ENCODE data around the gene UQCRC1. TPM values are rescaled to one million over a fixed set of nuclear protein-coding genes. Genes with fewer than 3 reads are reported as not detected.

The UQCRC1 gene
- total RNA-seq, 4 donors from 2014 or later = 223 to 439 (median 295) TPM

GRCh38 chr3:48572517-48572916 lies 36.9 kb downstream of the UQCRC1 start:
- no peaks in the 10 kb centered on the region for H3K9me3 ChIP-seq
- no peak for TF ChIP-seq CTCF (IDR thresholded peaks at IDR 0.05)
- no peak for TF ChIP-seq POLR2A (IDR thresholded peaks at IDR 0.05)
- no peak overlapping the region for H3K27ac ChIP-seq
- no peak overlapping the region for H3K4me3 ChIP-seq (replicated peaks in 1 of 3)
- H3K36me3 ChIP-seq = no peaks in the 10 kb centered on the region
- WGBS, 2 donors = 91 to 93% methylated on average over 5 to 7 of the region's 7 CpGs
- DNase-seq = no peak
- intact Hi-C loops (cut with DNase I) = no loop called here
- H3K4me1 ChIP-seq = no peaks in the 10 kb centered on the region
- no peaks in the 10 kb centered on the region for H3K27me3 ChIP-seq

- Histone ChIP-seq H3K27me3 (no peaks in the 10 kb centered on the region), H3K4me1 (no peaks in the 10 kb centered on the region), H3K9me3 (no peaks in the 10 kb centered on the region), H3K27ac (no peak overlapping the region), H3K4me3 (replicated peaks in 1 of 3) (no peak overlapping the region), H3K36me3 (no peaks in the 10 kb centered on the region)
- DNase-seq = no peak
- TF ChIP-seq POLR2A (IDR thresholded peaks at IDR 0.05) (no peak), CTCF (IDR thresholded peaks at IDR 0.05) (no peak)
- WGBS, 2 donors = 76 to 85% methylated on average over 3 to 9 of the region's 12 CpGs
- intact Hi-C loops (cut with DNase I) = no loop called here
Measured at GRCh38 chr3:48571938-48572337, 37.5 kb downstream of the UQCRC1 start.

- H3K9me3 ChIP-seq = no peaks in the 10 kb centered on the region
- H3K4me1 ChIP-seq = no peaks in the 10 kb centered on the region
- intact Hi-C loops (cut with DNase I) = no loop called here
- TF ChIP-seq CTCF (IDR thresholded peaks at IDR 0.05) (no peak), POLR2A (IDR thresholded peaks at IDR 0.05) (no peak)
- H3K27ac ChIP-seq = no peak overlapping the region
- H3K27me3 ChIP-seq = no peaks in the 10 kb centered on the region
- H3K36me3 ChIP-seq = no peaks in the 10 kb centered on the region
- 87 to 90% methylated on average over 18 of the region's 18 CpGs for WGBS, 2 donors
- DNase-seq = no peak
- no peak overlapping the region for H3K4me3 ChIP-seq (replicated peaks in 1 of 3)
Measured at GRCh38 chr3:48569808-48570450, 39.5 kb downstream of the UQCRC1 start.

- Histone ChIP-seq H3K4me1 (no peaks in the 10 kb centered on the region), H3K27me3 (no peaks in the 10 kb centered on the region), H3K27ac (no peak overlapping the region), H3K4me3 (replicated peaks in 1 of 3) (no peak overlapping the region), H3K36me3 (no peaks in the 10 kb centered on the region), H3K9me3 (no peaks in the 10 kb centered on the region)
- WGBS, 2 donors = 87 to 91% methylated on average over 5 to 6 of the region's 10 CpGs
- TF ChIP-seq CTCF (IDR thresholded peaks at IDR 0.05) (no peak), POLR2A (IDR thresholded peaks at IDR 0.05) (no peak)
- intact Hi-C loops (cut with DNase I) = no loop called here
- DNase-seq = no peak
Measured at GRCh38 chr3:48569400-48569799, 40.0 kb downstream of the UQCRC1 start.

GRCh38 chr3:48568476-48568875 lies 41.0 kb downstream of the UQCRC1 start:
- Histone ChIP-seq H3K4me1 (no peaks in the 10 kb centered on the region), H3K4me3 (replicated peaks in 1 of 3) (no peak overlapping the region), H3K9me3 (no peaks in the 10 kb centered on the region), H3K27me3 (no peaks in the 10 kb centered on the region), H3K36me3 (no peaks in the 10 kb centered on the region), H3K27ac (no peak overlapping the region)
- 90% methylated on average over 5 of the region's 7 CpGs; no CpG with 5 or more reads in 1 of the 2 donors for WGBS, 2 donors
- no peak for DNase-seq
- TF ChIP-seq POLR2A (IDR thresholded peaks at IDR 0.05) (no peak), CTCF (IDR thresholded peaks at IDR 0.05) (no peak)
- intact Hi-C loops (cut with DNase I) = no loop called here

Data from thyroid gland (tissue), 4 donors.